T-cell (primary cell): ENCODE data around the gene LONRF3. TPM values are rescaled to one million over a fixed set of nuclear protein-coding genes. Genes with fewer than 3 reads are reported as not detected.

Experiments used
- ATAC-seq, 4 experiments: fragments of 200-7000 bp in 3 of 4; fragments of 150-1000 bp in 1 of 4; cut with Tn5 transposase; replicated peaks in 1 of 4; 1 replicate in 3 of 4; 2 replicates in 1 of 4; pipeline ENCODE4 v1.10.0; 2021; ENCODE audit warnings: moderate library complexity in 3 of 4, mild to moderate bottlenecking in 2 of 4, moderate number of reproducible peaks in 1 of 4
- CTCF ChIA-PET, 2 donors: fragments of 300-600 bp; sonication (Branson Sonifier 250); formaldehyde crosslinking; loops; one replicate each; lab custom pipeline; 2022; ENCODE audit warnings: antibody characterized with exemption in 2 of 2; lab: Charles Lee
- POLR2A ChIA-PET, 2 donors: fragments of 300-600 bp; sonication (Branson Sonifier 250); formaldehyde crosslinking; loops; one replicate each; lab custom pipeline; 2022; ENCODE audit warnings: antibody characterized with exemption in 2 of 2; lab: Charles Lee
- DNase-seq, 35 experiments: peaks; one replicate each; pipeline versions ENCODE4 v3.0.0 to v3.0.0-alpha.2; 2013 to 2023
- H3K27ac ChIP-seq: one replicate; pipeline ENCODE4 v1.5.1; 2013; ENCODE audit warnings: low read length
- H3K27me3 ChIP-seq, 2 experiments: replicated peaks in 1 of 2; 1 replicate in 1 of 2; 2 replicates in 1 of 2; pipeline versions ENCODE4 v1.6.1 to v1.7.0; 2013; ENCODE audit warnings: low read length in 1 of 2, mixed read lengths in 1 of 2; ENCODE audit not compliant: control insufficient read depth in 2 of 2, insufficient read depth in 2 of 2; ENCODE audit errors: extremely low read depth in 1 of 2
- H3K36me3 ChIP-seq, 2 donors: 1 replicate in 1 of 2; 2 replicates in 1 of 2; pipeline versions ENCODE4 v1.6.1 to v1.7.0; 2013; ENCODE audit warnings: low read length in 1 of 2; ENCODE audit not compliant: control insufficient read depth in 2 of 2, insufficient read depth in 1 of 2; ENCODE audit errors: extremely low read depth in 1 of 2
- H3K4me1 ChIP-seq, 2 experiments: 1 replicate in 1 of 2; 2 replicates in 1 of 2; pipeline versions ENCODE4 v1.6.1 to v1.7.0; 2013; ENCODE audit warnings: low read length in 2 of 2, mixed read lengths in 1 of 2; ENCODE audit not compliant: insufficient read depth in 2 of 2, control insufficient read depth in 1 of 2; ENCODE audit errors: extremely low read depth in 1 of 2
- H3K4me3 ChIP-seq, 2 donors: 1 replicate in 1 of 2; 2 replicates in 1 of 2; pipeline versions ENCODE4 v1.5.1 to v1.7.0; 2013; ENCODE audit warnings: mild to moderate bottlenecking in 2 of 2, low read length in 1 of 2, moderate library complexity in 1 of 2; ENCODE audit not compliant: control insufficient read depth in 1 of 2; ENCODE audit errors: extremely low read depth in 1 of 2
- H3K9me3 ChIP-seq: 2 replicates; pipeline ENCODE4 v1.7.0; 2013
- H3K27ac Mint-ChIP-seq, 2 donors: one replicate each; pipeline ENCODE4 v1.8.0; 2020 to 2021; ENCODE audit warnings: mild to moderate bottlenecking in 2 of 2, mixed read lengths in 2 of 2
- H3K27me3 Mint-ChIP-seq, 2 donors: one replicate each; pipeline ENCODE4 v1.8.0; 2021 to 2022; ENCODE audit warnings: mixed read lengths in 2 of 2
- H3K36me3 Mint-ChIP-seq: one replicate; pipeline ENCODE4 v1.8.0; 2021; ENCODE audit warnings: mixed read lengths
- H3K4me1 Mint-ChIP-seq, 3 donors: one replicate each; pipeline ENCODE4 v1.8.0; 2020 to 2022; ENCODE audit warnings: mixed read lengths in 3 of 3, mild to moderate bottlenecking in 1 of 3
- H3K4me3 Mint-ChIP-seq, 3 donors: one replicate each; pipeline ENCODE4 v1.8.0; 2020 to 2022; ENCODE audit warnings: mild to moderate bottlenecking in 3 of 3, mixed read lengths in 3 of 3, moderate library complexity in 3 of 3
- H3K9me3 Mint-ChIP-seq, 3 donors: one replicate each; pipeline ENCODE4 v1.8.0; 2020 to 2022; ENCODE audit warnings: mixed read lengths in 3 of 3
- WGBS: methylation state at CpG from one replicate; pipeline ENCODE4 v1.1.5; 2013; ENCODE audit warnings: missing lambda C conversion rate; ENCODE audit not compliant: insufficient coverage; 5-methylcytosine and 5-hydroxymethylcytosine counted together
- total RNA-seq, 35 experiments: library from RNA in 6 of 35; stranded (reverse) in 6 of 35; fragments of 120-200 nt in 1 of 35; gene quantifications; one replicate each; pipeline versions ENCODE4 v1.2.1 to v1.2.4 and lab custom pipeline; 2013 to 2026

The LONRF3 gene
- total RNA-seq, 5 donors from 2014 or later (not counting 1 experiment from before 2014, with no cell fraction given), result 3.6 to 11.7 (median 10.7) TPM

DNA sequence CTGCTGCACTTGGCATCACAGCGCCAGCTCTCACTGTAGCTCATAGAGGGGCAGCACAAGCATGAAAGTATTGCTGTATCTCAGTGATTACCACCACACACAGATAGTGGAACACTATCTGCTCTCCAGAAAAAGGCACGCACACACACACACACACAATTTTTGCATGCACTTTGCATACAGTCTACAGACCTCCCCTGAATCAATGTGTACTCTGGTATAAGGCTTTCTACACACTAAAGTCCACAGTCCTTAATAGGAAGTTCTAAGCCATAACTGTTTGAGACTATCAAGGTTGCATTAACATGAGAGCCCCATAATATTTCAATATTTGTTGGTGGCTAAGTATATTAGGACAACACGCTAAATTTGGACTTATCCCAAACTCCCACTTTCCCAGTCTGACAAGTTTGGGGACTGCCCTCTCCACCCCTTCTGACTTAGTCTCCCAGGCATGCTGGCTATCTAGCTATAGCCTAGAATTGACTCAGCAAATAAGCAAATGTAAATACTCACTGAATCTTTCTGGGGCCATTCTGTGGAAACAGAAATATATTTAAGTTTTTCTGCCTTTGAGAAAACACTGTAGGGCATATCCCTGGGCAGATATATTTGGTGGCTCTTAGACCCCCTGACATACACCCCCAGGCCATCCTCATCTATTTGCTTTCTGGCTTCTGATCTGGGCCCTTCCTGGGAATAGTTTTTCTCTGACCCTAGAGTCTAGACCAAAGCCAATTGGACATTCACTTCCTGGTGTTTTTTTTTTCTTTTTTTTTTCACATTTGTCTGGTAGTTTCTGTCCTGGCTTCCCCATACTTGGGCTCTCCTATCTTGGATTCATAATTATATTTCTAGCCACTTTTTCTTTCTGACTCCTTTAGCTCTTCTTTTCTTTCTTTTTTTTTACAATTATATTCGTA, 62.0 kb downstream of the LONRF3 start:
- H3K27ac ChIP-seq, result no peak overlapping the region
- ATAC-seq, result no peak
- POLR2A ChIA-PET, result interaction anchor here in 1 of 2 donors (0.6 kb wide), 1 partner anchor 225 kb away, joined by 3 read pairs; no protein-coding TSS in a partner anchor
- Mint-ChIP-seq H3K36me3 (no peaks in the 10 kb centered on the region), H3K4me1 (no peaks in the 10 kb centered on the region), H3K27ac (no peak overlapping the region), H3K27me3 (peaks cover 0 to 7% of the 10 kb centered on the region in 2 donors), H3K9me3 (peaks cover 0 to 4% (median 0%) of the 10 kb centered on the region in 3 donors), H3K4me3 (no peak overlapping the region)
- H3K4me1 ChIP-seq, result no peaks in the 10 kb centered on the region
- no peak overlapping the region for H3K4me3 ChIP-seq
- 100% methylated on average over 1 of the region's 4 CpGs for WGBS
- H3K27me3 ChIP-seq, result no peaks in the 10 kb centered on the region
- no peaks in the 10 kb centered on the region for H3K36me3 ChIP-seq
- DNase-seq, result no peak
- CTCF ChIA-PET, result no interaction called here
- H3K9me3 ChIP-seq, result no peaks in the 10 kb centered on the region

DNA sequence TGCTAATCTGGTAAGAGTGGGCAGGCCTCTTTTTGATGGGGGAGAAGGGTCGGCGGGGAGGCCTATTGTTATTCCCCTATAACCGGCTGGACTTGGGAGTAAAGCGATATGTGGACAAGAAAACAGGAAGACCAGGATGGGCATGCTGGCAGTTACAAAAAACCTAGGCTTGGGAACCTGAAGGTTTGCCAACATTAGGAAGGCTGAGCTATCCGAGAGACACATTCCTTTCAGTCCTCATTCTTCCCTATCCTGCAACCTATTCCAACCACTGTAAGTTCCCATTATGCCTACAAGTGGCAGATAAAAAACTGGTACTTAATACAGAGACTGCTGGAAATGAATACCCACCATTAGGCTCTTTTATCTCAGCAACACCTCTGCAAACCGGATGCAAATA, 66.0 kb downstream of the LONRF3 start:
- Histone ChIP-seq H3K4me1 (no peaks in the 10 kb centered on the region), H3K9me3 (no peaks in the 10 kb centered on the region), H3K27me3 (no peaks in the 10 kb centered on the region), H3K36me3 (no peaks in the 10 kb centered on the region), H3K27ac (no peak overlapping the region), H3K4me3 (no peak overlapping the region)
- no CpG with 5 or more reads among the region's 6 CpGs for WGBS
- no peaks in the 10 kb centered on the region for H3K36me3 Mint-ChIP-seq
- no peaks in the 10 kb centered on the region for H3K27me3 Mint-ChIP-seq
- no peak for ATAC-seq
- ChIA-PET CTCF (no interaction called here), POLR2A (no interaction called here)
- H3K27ac Mint-ChIP-seq, result no peak overlapping the region
- no peaks in the 10 kb centered on the region for H3K9me3 Mint-ChIP-seq
- no peak for DNase-seq
- no peaks in the 10 kb centered on the region for H3K4me1 Mint-ChIP-seq
- H3K4me3 Mint-ChIP-seq, result no peak overlapping the region

DNA sequence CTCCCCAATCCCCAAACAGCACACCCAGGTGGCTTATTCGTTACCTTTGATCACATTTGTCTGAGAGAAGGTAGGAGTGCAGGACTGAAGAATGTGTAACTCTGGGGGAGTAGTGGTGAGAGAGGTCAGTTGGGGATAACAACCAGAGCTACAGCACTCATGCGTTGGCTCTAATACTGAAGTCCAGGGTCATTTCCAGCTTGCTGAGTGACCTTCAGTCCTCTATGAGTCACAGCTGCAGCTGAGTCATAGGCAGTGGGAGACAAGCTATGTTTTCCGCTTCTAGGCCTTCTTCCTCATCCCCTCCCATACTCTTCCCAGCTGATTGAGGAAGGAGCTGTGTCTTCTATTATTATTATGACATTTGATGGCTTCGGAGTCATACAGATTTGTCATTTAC, 66.8 kb downstream of the LONRF3 start:
- Histone ChIP-seq H3K27ac (no peak overlapping the region), H3K4me1 (no peaks in the 10 kb centered on the region), H3K4me3 (no peak overlapping the region), H3K36me3 (no peaks in the 10 kb centered on the region), H3K9me3 (no peaks in the 10 kb centered on the region), H3K27me3 (no peaks in the 10 kb centered on the region)
- ATAC-seq, result no peak
- POLR2A ChIA-PET, result no interaction called here
- Mint-ChIP-seq H3K36me3 (no peaks in the 10 kb centered on the region), H3K27me3 (no peaks in the 10 kb centered on the region), H3K4me1 (no peaks in the 10 kb centered on the region), H3K9me3 (no peaks in the 10 kb centered on the region), H3K4me3 (no peak overlapping the region), H3K27ac (no peak overlapping the region)
- no CpG with 5 or more reads among the region's 4 CpGs for WGBS
- CTCF ChIA-PET, result interaction anchor here in 1 of 2 donors (0.5 kb wide), 1 partner anchor 652 kb away, joined by 7 read pairs; the partner anchor contains the start of gene SEPTIN6
- no peak for DNase-seq

DNA sequence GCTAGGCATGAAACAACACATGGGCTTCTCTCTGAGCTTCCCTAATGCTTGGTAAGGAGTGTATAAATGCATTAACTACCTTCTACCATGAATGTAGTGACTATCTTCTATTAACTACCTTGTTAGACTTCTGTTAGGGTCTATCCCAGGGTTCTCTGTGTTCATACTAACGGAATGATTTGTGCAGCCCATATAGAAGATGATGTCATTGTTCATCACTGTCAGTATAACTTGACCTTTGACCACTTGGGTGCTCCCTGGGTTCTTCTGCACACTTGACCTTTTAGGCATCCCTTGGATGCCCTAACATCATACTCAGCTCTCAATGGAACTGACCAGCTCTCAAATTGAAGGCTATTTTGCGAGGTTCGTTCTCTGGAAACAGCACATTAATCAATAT, 67.6 kb downstream of the LONRF3 start:
- 73% methylated on average over 3 of the region's 3 CpGs for WGBS
- ATAC-seq (no peak), DNase-seq (no peak)
- Histone ChIP-seq H3K4me1 (no peaks in the 10 kb centered on the region), H3K9me3 (no peaks in the 10 kb centered on the region), H3K4me3 (no peak overlapping the region), H3K27me3 (no peaks in the 10 kb centered on the region), H3K27ac (no peak overlapping the region), H3K36me3 (no peaks in the 10 kb centered on the region)
- Mint-ChIP-seq H3K27ac (no peak overlapping the region), H3K36me3 (no peaks in the 10 kb centered on the region), H3K4me3 (no peak overlapping the region), H3K9me3 (no peaks in the 10 kb centered on the region), H3K4me1 (no peaks in the 10 kb centered on the region), H3K27me3 (peaks cover 1 to 6% of the 10 kb centered on the region in 2 donors)
- ChIA-PET POLR2A (no interaction called here), CTCF (no interaction called here)

DNA sequence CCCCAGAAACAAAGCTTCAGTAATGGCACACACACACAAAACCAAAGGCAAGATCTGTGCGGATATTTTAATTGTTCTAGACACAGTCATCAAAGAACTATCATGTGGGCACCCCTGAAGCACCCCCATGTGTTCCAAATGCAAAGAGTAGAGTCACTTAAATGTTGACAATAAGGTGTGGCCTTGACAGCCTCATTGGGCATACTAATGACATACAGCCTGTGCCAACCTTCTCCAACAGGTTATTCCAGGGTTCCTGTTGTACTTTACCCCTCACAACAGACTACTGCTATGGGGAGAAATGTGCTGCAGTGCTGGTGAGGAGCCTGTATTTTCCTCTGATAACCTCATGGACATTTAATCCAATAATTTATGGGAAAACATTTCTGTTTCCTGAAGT, 68.6 kb downstream of the LONRF3 start:
- H3K27me3 Mint-ChIP-seq, result peaks cover 2 to 7% of the 10 kb centered on the region in 2 donors
- DNase-seq (no peak), ATAC-seq (no peak)
- no peaks in the 10 kb centered on the region for H3K27me3 ChIP-seq
- H3K27ac ChIP-seq, result no peak overlapping the region
- H3K4me3 Mint-ChIP-seq, result no peak overlapping the region
- WGBS, result no CpG with 5 or more reads among the region's 1 CpG
- H3K4me1 Mint-ChIP-seq, result no peaks in the 10 kb centered on the region
- ChIA-PET CTCF (no interaction called here), POLR2A (no interaction called here)
- no peaks in the 10 kb centered on the region for H3K36me3 ChIP-seq
- H3K4me1 ChIP-seq, result no peaks in the 10 kb centered on the region
- H3K36me3 Mint-ChIP-seq, result no peaks in the 10 kb centered on the region
- no peak overlapping the region for H3K27ac Mint-ChIP-seq
- no peak overlapping the region for H3K4me3 ChIP-seq
- H3K9me3 ChIP-seq, result no peaks in the 10 kb centered on the region
- no peaks in the 10 kb centered on the region for H3K9me3 Mint-ChIP-seq

DNA sequence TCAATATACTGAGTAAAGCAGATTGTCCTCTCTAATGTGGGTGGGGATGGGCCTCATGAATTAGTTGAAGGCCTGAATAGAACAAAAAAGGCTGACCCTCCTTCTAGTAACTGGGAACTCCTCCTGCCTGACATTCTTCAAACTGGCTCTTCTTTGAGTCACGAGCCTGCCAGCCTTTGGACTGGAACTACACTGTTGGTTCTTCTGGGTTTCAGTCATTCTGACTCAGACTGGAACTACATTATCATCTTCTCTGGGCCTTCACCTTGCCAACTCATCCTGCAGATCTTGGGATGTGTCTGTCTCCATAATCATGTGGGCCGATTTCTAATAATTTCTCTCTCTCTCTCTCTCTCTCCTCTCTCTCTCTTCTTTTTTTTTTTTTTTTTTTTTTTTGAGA, 71.5 kb downstream of the LONRF3 start:
- Histone ChIP-seq H3K9me3 (no peaks in the 10 kb centered on the region), H3K4me1 (no peaks in the 10 kb centered on the region), H3K4me3 (no peak overlapping the region), H3K27me3 (no peaks in the 10 kb centered on the region), H3K36me3 (no peaks in the 10 kb centered on the region), H3K27ac (no peak overlapping the region)
- Mint-ChIP-seq H3K4me3 (no peak overlapping the region), H3K9me3 (no peaks in the 10 kb centered on the region), H3K27me3 (peaks cover 4 to 21% of the 10 kb centered on the region in 2 donors), H3K4me1 (no peaks in the 10 kb centered on the region), H3K36me3 (no peaks in the 10 kb centered on the region), H3K27ac (no peak overlapping the region)
- no CpG with 5 or more reads among the region's 2 CpGs for WGBS
- no peak for ATAC-seq
- CTCF ChIA-PET, result no interaction called here
- DNase-seq, result no peak
- POLR2A ChIA-PET, result no interaction called here
